ENCODE measurements around the gene HDAC4.

The HDAC4 gene

GRCh38 chr2:239337122-239337876, 63.5 kb downstream of the HDAC4 start:
- Histone ChIP-seq H3K4me1 (ENCODE audit: control insufficient read depth, insufficient read depth, low read length) (no peaks in the 10 kb centered on the region), H3K9ac (ENCODE audit: low read depth, low read length) (no peak overlapping the region), H3K9me3 (replicated peaks; ENCODE audit: low read length) (no peaks in the 10 kb centered on the region), H3K4me3 (ENCODE audit: low read length) (no peak overlapping the region), H3K36me3 (ENCODE audit: insufficient read depth, low read length) (no peaks in the 10 kb centered on the region), H3K4me2 (ENCODE audit: low read length) (no peak overlapping the region), H3K27me3 (ENCODE audit: control insufficient read depth, insufficient read depth, low read length) (no peaks in the 10 kb centered on the region)

GRCh38 chr2:239331560-239331959, 69.3 kb downstream of the HDAC4 start:
- H3K9ac ChIP-seq (ENCODE audit: low read depth, low read length), result no peak overlapping the region
- H3K9me3 ChIP-seq (replicated peaks; ENCODE audit: low read length), result no peaks in the 10 kb centered on the region
- no peak overlapping the region for H3K4me2 ChIP-seq (ENCODE audit: low read length)
- H3K36me3 ChIP-seq (ENCODE audit: insufficient read depth, low read length), result no peaks in the 10 kb centered on the region
- H3K27me3 ChIP-seq (ENCODE audit: control insufficient read depth, insufficient read depth, low read length), result no peaks in the 10 kb centered on the region
- no peak overlapping the region for H3K4me3 ChIP-seq (ENCODE audit: low read length)
- H3K4me1 ChIP-seq (ENCODE audit: control insufficient read depth, insufficient read depth, low read length), result peaks cover 21% of the 10 kb centered on the region

DNA sequence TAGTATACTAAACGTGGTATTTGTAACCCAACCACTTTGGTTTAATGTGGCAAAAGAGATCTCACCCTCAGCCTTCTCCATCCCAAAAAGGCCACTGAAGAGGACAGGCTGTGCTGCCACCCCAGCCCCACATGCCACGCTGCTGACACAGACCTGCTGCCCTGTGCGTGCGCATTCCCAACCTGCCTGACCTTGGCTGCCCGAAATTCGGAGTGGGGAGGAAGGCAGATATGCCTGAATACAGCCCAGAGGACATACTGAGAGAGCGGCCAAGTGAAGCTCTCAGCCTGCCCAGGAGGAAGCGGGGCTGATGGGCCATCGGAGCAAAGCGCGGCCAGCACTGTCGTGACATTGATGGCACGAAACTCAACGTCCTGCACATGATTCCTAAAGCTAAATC, 70.0 kb downstream of the HDAC4 start:
- Histone ChIP-seq H3K27me3 (ENCODE audit: control insufficient read depth, insufficient read depth, low read length) (no peaks in the 10 kb centered on the region), H3K36me3 (ENCODE audit: insufficient read depth, low read length) (no peaks in the 10 kb centered on the region), H3K4me2 (ENCODE audit: low read length) (no peak overlapping the region), H3K4me1 (ENCODE audit: control insufficient read depth, insufficient read depth, low read length) (peaks cover 22% of the 10 kb centered on the region), H3K9me3 (replicated peaks; ENCODE audit: low read length) (no peaks in the 10 kb centered on the region), H3K9ac (ENCODE audit: low read depth, low read length) (no peak overlapping the region), H3K4me3 (ENCODE audit: low read length) (no peak overlapping the region)

- H3K4me3 ChIP-seq (ENCODE audit: low read length), result no peak overlapping the region
- no peaks in the 10 kb centered on the region for H3K9me3 ChIP-seq (replicated peaks; ENCODE audit: low read length)
- no peak overlapping the region for H3K9ac ChIP-seq (ENCODE audit: low read depth, low read length)
- no peak overlapping the region for H3K4me2 ChIP-seq (ENCODE audit: low read length)
- H3K27me3 ChIP-seq (ENCODE audit: control insufficient read depth, insufficient read depth, low read length), result no peaks in the 10 kb centered on the region
- H3K36me3 ChIP-seq (ENCODE audit: insufficient read depth, low read length), result no peaks in the 10 kb centered on the region
- peaks cover 22% of the 10 kb centered on the region for H3K4me1 ChIP-seq (ENCODE audit: control insufficient read depth, insufficient read depth, low read length)
These were observed 70.7 kb downstream of the HDAC4 start for GRCh38 chr2:239329972-239330572.

GRCh38 chr2:239329284-239329971, 71.4 kb downstream of the HDAC4 start:
- H3K27me3 ChIP-seq (ENCODE audit: control insufficient read depth, insufficient read depth, low read length), result no peaks in the 10 kb centered on the region
- H3K9me3 ChIP-seq (replicated peaks; ENCODE audit: low read length), result no peaks in the 10 kb centered on the region
- peaks cover 22% of the 10 kb centered on the region for H3K4me1 ChIP-seq (ENCODE audit: control insufficient read depth, insufficient read depth, low read length)
- no peaks in the 10 kb centered on the region for H3K36me3 ChIP-seq (ENCODE audit: insufficient read depth, low read length)
- no peak overlapping the region for H3K4me2 ChIP-seq (ENCODE audit: low read length)
- H3K9ac ChIP-seq (ENCODE audit: low read depth, low read length), result no peak overlapping the region
- H3K4me3 ChIP-seq (ENCODE audit: low read length), result no peak overlapping the region

- no peaks in the 10 kb centered on the region for H3K9me3 ChIP-seq (replicated peaks; ENCODE audit: low read length)
- peak overlapping the region; percentile 25 for H3K9ac ChIP-seq (ENCODE audit: low read depth, low read length)
- peaks cover 22% of the 10 kb centered on the region for H3K4me1 ChIP-seq (ENCODE audit: control insufficient read depth, insufficient read depth, low read length)
- no peaks in the 10 kb centered on the region for H3K36me3 ChIP-seq (ENCODE audit: insufficient read depth, low read length)
- H3K4me3 ChIP-seq (ENCODE audit: low read length), result no peak overlapping the region
- H3K27me3 ChIP-seq (ENCODE audit: control insufficient read depth, insufficient read depth, low read length), result no peaks in the 10 kb centered on the region
- H3K4me2 ChIP-seq (ENCODE audit: low read length), result peak overlapping the region; percentile 41
These were observed 72.2 kb downstream of the HDAC4 start for GRCh38 chr2:239328351-239329191.

- no peaks in the 10 kb centered on the region for H3K36me3 ChIP-seq (ENCODE audit: insufficient read depth, low read length)
- no peaks in the 10 kb centered on the region for H3K9me3 ChIP-seq (replicated peaks; ENCODE audit: low read length)
- peaks cover 29% of the 10 kb centered on the region for H3K4me1 ChIP-seq (ENCODE audit: control insufficient read depth, insufficient read depth, low read length)
- no peak overlapping the region for H3K4me3 ChIP-seq (ENCODE audit: low read length)
- H3K27me3 ChIP-seq (ENCODE audit: control insufficient read depth, insufficient read depth, low read length), result no peaks in the 10 kb centered on the region
- no peak overlapping the region for H3K4me2 ChIP-seq (ENCODE audit: low read length)
- peak overlapping the region; percentile 25 for H3K9ac ChIP-seq (ENCODE audit: low read depth, low read length)
These were observed 73.1 kb downstream of the HDAC4 start for GRCh38 chr2:239327536-239328350.

DNA sequence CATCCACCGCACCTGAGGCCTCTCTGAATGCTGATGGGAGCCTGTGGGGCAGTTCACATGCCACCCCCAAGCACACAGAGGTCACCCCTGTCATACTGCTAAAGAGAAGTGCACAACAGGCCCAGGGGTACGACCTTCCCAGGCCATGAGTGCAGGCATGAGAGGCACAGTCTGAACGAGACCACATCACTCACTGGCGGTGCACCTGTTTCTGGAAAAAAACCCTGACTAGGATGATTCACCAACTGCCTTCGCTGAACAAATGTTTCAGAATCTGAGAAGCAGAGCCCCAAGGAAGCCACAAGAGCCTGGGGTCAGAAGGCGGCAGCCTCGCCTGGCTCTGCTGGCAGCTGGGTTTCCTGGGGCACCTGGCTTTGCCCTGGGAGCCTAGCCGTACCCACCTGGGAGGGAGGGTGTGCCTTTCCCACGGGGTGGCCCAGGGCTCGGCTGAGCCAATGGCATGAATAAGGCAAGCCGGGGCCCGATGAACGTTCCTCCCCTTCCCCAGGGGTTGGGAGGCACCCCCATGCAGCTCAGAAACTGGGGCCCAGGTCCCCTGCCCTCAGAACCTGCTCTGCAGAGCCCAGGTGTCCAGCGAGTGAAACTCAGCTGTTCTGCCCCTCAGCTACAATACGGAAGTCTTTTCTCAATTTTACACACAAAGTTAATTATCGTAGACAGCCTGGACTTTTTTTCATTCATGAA, 73.8 kb downstream of the HDAC4 start:
- Histone ChIP-seq H3K9ac (ENCODE audit: low read depth, low read length) (no peak overlapping the region), H3K4me2 (ENCODE audit: low read length) (no peak overlapping the region), H3K4me3 (ENCODE audit: low read length) (no peak overlapping the region), H3K36me3 (ENCODE audit: insufficient read depth, low read length) (peaks cover 3% of the 10 kb centered on the region), H3K4me1 (ENCODE audit: control insufficient read depth, insufficient read depth, low read length) (peaks cover 35% of the 10 kb centered on the region), H3K9me3 (replicated peaks; ENCODE audit: low read length) (no peaks in the 10 kb centered on the region), H3K27me3 (ENCODE audit: control insufficient read depth, insufficient read depth, low read length) (no peaks in the 10 kb centered on the region)

DNA sequence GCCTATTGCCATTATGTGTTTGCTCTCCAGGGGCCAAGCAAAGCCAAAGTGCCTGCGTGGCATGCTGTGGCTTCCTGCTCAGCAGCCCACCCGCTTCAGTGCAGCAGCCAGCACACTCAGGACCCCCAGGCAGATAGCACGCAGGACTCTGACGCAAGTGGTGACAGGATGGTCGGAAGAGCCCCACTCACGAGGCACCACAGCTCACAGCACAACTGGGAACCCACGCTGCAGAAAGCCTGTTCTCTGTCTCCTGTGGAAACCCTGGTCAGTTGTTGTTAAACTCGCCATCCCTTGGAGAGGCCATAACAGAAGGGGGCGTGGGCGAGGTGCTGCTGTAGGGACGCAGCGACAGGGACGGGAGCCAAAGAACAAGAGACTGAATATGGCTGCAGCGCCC, 76.4 kb downstream of the HDAC4 start:
- Histone ChIP-seq H3K4me2 (ENCODE audit: low read length) (no peak overlapping the region), H3K9me3 (replicated peaks; ENCODE audit: low read length) (no peaks in the 10 kb centered on the region), H3K4me3 (ENCODE audit: low read length) (no peak overlapping the region), H3K36me3 (ENCODE audit: insufficient read depth, low read length) (peaks cover 4% of the 10 kb centered on the region), H3K4me1 (ENCODE audit: control insufficient read depth, insufficient read depth, low read length) (peaks cover 38% of the 10 kb centered on the region), H3K9ac (ENCODE audit: low read depth, low read length) (no peak overlapping the region), H3K27me3 (ENCODE audit: control insufficient read depth, insufficient read depth, low read length) (no peaks in the 10 kb centered on the region)

GRCh38 chr2:239323447-239323846, 77.4 kb downstream of the HDAC4 start:
- Histone ChIP-seq H3K4me3 (ENCODE audit: low read length) (no peak overlapping the region), H3K9ac (ENCODE audit: low read depth, low read length) (no peak overlapping the region), H3K4me1 (ENCODE audit: control insufficient read depth, insufficient read depth, low read length) (peaks cover 41% of the 10 kb centered on the region), H3K4me2 (ENCODE audit: low read length) (no peak overlapping the region), H3K9me3 (replicated peaks; ENCODE audit: low read length) (no peaks in the 10 kb centered on the region), H3K36me3 (ENCODE audit: insufficient read depth, low read length) (peaks cover 4% of the 10 kb centered on the region), H3K27me3 (ENCODE audit: control insufficient read depth, insufficient read depth, low read length) (no peaks in the 10 kb centered on the region)

Measured in skeletal muscle satellite cell (primary cell).